ENCODE results near the gene RHOG. TPM values are rescaled to one million over a fixed set of nuclear protein-coding genes. Genes with fewer than 3 reads are reported as not detected.
A peak's percentile ranks its signal among the peaks of the same experiment; 100 is the strongest.
"Not testable (repeated sequence)": the region's sequence is repeated elsewhere in the genome, so short reads cannot be mapped to it uniquely, and the experiment has no call there.

RHOG gene
- total RNA-seq, 1 donor from 2014 or later = 163 TPM

DNA sequence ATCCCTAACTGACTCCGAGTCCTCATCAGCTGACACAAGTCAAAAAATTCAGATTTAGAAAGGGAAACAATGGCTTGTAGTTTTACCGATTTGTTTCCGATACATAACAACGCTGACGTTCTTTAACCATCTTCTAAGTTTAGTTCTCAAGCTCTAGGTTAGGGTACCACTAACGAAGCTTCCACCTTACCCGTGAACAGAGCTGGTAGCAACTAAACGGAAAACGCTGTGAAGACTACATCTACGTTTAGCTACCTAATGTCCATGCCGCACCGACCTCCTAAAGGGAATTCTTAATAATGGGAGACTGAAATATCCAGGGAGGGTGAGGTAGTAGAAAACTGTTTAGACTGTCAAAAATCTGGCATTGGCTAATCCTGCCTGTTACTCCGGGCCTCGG is 44.4 kb downstream of the RHOG start:
- no peaks in the 10 kb centered on the region for H3K9me3 Mint-ChIP-seq
- no peaks in the 10 kb centered on the region for H3K27me3 Mint-ChIP-seq
- peak overlapping the region; percentile 98 for H3K4me3 Mint-ChIP-seq
- ATAC-seq (ENCODE audit: low read depth) (no peak), DNase-seq (no peak)
- peaks cover 35% of the 10 kb centered on the region for H3K36me3 Mint-ChIP-seq (ENCODE audit: low read depth)
- peak overlapping the region; percentile 99 for H3K27ac Mint-ChIP-seq
- H3K4me1 Mint-ChIP-seq = peaks cover 43% of the 10 kb centered on the region
- POLR2A ChIA-PET = interaction anchor here (2.4 to 5.6 kb wide), 3 partner anchors 8 to 44 kb away, joined by 8 to 74 read pairs (median 26); partner anchors contain the start of genes PGAP2 and RHOG
- intact Hi-C loops (cut with micrococcal nuclease) = loop anchor here (2.0 to 5.0 kb wide), 2 partner anchors 98 to 1394 kb away; partner anchors contain the start of gene TSSC4
- CTCF ChIA-PET = interaction anchor here (0.9 to 1.7 kb wide), 3 partner anchors 13 to 276 kb away, joined by 3 to 6 read pairs (median 3); partner anchors contain the start of gene RHOG
- TF ChIP-seq CTCF (IDR thresholded peaks at IDR 0.05) = no peak

DNA sequence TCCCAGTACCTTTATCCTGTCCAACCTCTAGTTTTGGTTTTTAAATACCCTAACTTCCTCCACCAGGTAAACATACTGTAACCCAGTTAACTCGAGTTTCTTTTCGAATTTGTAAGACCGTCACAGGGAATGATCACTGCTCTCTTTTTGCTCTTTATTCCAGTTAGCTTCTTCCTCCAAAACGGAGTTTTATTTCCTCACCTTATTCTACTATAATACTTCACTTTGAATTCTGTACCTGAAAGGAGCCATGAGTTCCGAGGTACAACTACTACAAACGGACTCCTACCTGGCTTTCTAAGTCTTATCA is 44.8 kb downstream of the RHOG start:
- TF ChIP-seq CTCF (IDR thresholded peaks at IDR 0.05) = no peak
- POLR2A ChIA-PET = interaction anchor here (2.4 to 5.6 kb wide), 3 partner anchors 8 to 44 kb away, joined by 8 to 74 read pairs (median 26); partner anchors contain the start of genes PGAP2 and RHOG
- DNase-seq (no peak), ATAC-seq (ENCODE audit: low read depth) (no peak)
- intact Hi-C loops (cut with micrococcal nuclease) = loop anchor here (2.0 to 5.0 kb wide), 2 partner anchors 99 to 1394 kb away; partner anchors contain the start of gene TSSC4
- Mint-ChIP-seq H3K36me3 (ENCODE audit: low read depth) (peaks cover 35% of the 10 kb centered on the region), H3K9me3 (no peaks in the 10 kb centered on the region), H3K4me3 (peak overlapping the region; percentile 98), H3K4me1 (peaks cover 43% of the 10 kb centered on the region), H3K27me3 (no peaks in the 10 kb centered on the region), H3K27ac (peak overlapping the region; percentile 99)
- CTCF ChIA-PET = interaction anchor here (0.9 to 1.7 kb wide), 4 partner anchors 11 to 277 kb away, joined by 3 to 6 read pairs (median 3); partner anchors contain the start of gene RHOG

DNA sequence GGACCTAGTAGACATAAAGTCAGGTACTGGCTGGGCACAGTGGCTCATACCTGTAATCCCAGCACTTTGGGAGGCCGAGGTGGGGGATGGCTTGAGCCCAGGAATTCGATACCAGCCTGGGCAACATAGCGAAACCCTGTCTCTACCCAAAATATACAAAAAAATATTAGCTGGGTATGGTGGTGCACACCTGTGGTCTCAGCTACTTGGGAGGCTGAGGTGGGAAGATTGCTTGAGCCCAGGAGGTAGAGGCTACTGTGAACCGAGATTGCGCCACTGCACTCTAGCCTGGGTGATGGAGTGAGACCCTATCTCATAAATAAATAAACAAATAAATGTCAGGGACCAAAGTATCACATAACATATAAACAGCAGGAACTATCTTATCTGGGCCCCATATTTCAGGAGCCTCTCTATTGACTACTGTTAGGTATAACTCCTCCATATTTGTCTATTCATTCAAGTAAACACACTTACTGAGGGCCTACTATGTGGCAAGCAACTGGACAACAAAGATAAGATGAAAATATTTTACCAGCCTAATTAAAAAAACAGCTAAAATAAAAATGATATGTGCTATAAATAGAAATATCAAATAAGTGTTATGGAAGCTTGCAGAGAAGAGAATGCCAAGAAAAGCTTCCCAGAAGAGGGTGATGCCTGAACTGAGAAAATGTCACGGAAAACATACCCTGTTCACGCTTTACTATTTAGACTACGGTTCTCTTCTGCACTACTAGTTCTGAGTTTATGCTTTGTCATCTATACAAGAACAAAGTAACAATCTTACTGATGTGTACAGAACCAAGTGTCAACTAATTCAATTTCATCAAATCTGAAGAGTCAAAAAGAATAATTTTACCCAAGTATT is 45.4 kb downstream of the RHOG start:
- Mint-ChIP-seq H3K4me1 (peaks cover 48% of the 10 kb centered on the region), H3K27ac (peak overlapping the region; percentile 99), H3K27me3 (no peaks in the 10 kb centered on the region), H3K36me3 (ENCODE audit: low read depth) (peaks cover 40% of the 10 kb centered on the region), H3K4me3 (peak overlapping the region; percentile 98), H3K9me3 (no peaks in the 10 kb centered on the region)
- ATAC-seq (ENCODE audit: low read depth) (no peak), DNase-seq (no peak)
- CTCF ChIA-PET = interaction anchor here (1.0 to 1.7 kb wide), 3 partner anchors 10 to 277 kb away, joined by 3 to 6 read pairs (median 3); no protein-coding TSS in a partner anchor
- no peak for TF ChIP-seq CTCF (IDR thresholded peaks at IDR 0.05)
- intact Hi-C loops (cut with micrococcal nuclease) = loop anchor here (2.0 to 5.0 kb wide), 2 partner anchors 99 to 1393 kb away; partner anchors contain the start of gene TSSC4
- POLR2A ChIA-PET = interaction anchor here (2.4 to 5.6 kb wide), 3 partner anchors 7 to 45 kb away, joined by 8 to 74 read pairs (median 26); partner anchors contain the start of genes PGAP2 and RHOG

DNA sequence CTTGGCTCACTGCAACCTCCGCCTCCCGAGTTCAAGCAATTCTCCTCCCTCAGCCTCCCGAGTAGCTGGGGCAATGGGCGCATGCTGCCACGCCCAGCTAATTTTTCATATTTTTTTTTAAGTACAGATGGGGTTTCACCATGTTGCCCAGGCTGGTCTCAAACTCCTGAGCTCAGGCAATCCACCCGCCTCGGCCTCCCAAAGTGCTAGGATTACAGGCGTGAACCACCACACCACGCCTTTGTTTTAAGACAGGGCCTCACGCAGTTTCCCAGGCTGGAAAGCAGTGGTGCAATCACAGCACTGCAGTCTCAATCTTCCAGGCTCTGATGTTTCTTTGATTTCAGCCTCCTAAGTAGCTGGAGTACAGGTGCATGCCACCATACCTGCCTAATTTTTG is 46.4 kb downstream of the RHOG start:
- H3K4me3 Mint-ChIP-seq; intact Hi-C loops (cut with micrococcal nuclease); CTCF ChIA-PET; DNase-seq; ATAC-seq (ENCODE audit: low read depth); H3K9me3 Mint-ChIP-seq; H3K27me3 Mint-ChIP-seq; H3K27ac Mint-ChIP-seq: not testable (repeated sequence)
- Mint-ChIP-seq H3K36me3 (ENCODE audit: low read depth) (peaks cover 46% of the 10 kb centered on the region), H3K4me1 (peaks cover 51% of the 10 kb centered on the region)
- POLR2A ChIA-PET = interaction anchor here (0.7 kb wide), 1 partner anchor 18 kb away, joined by 3 read pairs; no protein-coding TSS in a partner anchor

- H3K27ac Mint-ChIP-seq = peak overlapping the region; percentile 51
- H3K9me3 Mint-ChIP-seq = no peaks in the 10 kb centered on the region
- no peak for DNase-seq
- peaks cover 34% of the 10 kb centered on the region for H3K36me3 Mint-ChIP-seq (ENCODE audit: low read depth)
- POLR2A ChIA-PET = interaction anchor here (1.8 kb wide), 1 partner anchor 22 kb away, joined by 12 read pairs; the partner anchor contains the start of gene PGAP2
- H3K27me3 Mint-ChIP-seq = no peaks in the 10 kb centered on the region
- CTCF ChIA-PET = no interaction called here
- no peak for TF ChIP-seq CTCF (IDR thresholded peaks at IDR 0.05)
- no peak overlapping the region for H3K4me3 Mint-ChIP-seq
- no peak for ATAC-seq (ENCODE audit: low read depth)
- peaks cover 62% of the 10 kb centered on the region for H3K4me1 Mint-ChIP-seq
- intact Hi-C loops (cut with micrococcal nuclease) = no loop called here
These were observed 53.9 kb downstream of the RHOG start for GRCh38 chr11:3786781-3787428.
